GM23248 (cell line): ENCODE measurements around the gene PKHD1. TPM values are rescaled to one million over a fixed set of nuclear protein-coding genes. Genes with fewer than 3 reads are reported as not detected.

Experiments
- DNase-seq: peaks from one replicate; pipeline ENCODE4 v3.0.0-alpha.2; 2015
- H2AFZ ChIP-seq: fragments of 200-600 bp; sonication (generic); 2 replicates; pipeline ENCODE4 v1.6.1; 2016; ENCODE audit warnings: antibody characterized with exemption
- H3F3A ChIP-seq: fragments of 200-600 bp; sonication (generic); 2 replicates; pipeline ENCODE4 v1.6.1; 2016; ENCODE audit warnings: mild to moderate bottlenecking, antibody characterized with exemption, mixed run types; ENCODE audit not compliant: insufficient read depth
- H3K27ac ChIP-seq: fragments of 200-600 bp; sonication (generic); 2 replicates; pipeline ENCODE4 v1.5.1; 2016; ENCODE audit warnings: mild to moderate bottlenecking
- H3K27me3 ChIP-seq: fragments of 200-600 bp; sonication (generic); replicated peaks from 2 replicates; pipeline ENCODE4 v1.6.1; 2016; ENCODE audit warnings: mild to moderate bottlenecking; ENCODE audit not compliant: insufficient read depth
- H3K36me3 ChIP-seq: fragments of 200-600 bp; sonication (generic); 2 replicates; pipeline ENCODE4 v1.6.1; 2016; ENCODE audit warnings: low read depth, mild to moderate bottlenecking
- H3K4me1 ChIP-seq: fragments of 200-600 bp; sonication (generic); 2 replicates; pipeline ENCODE4 v1.6.1; 2016; ENCODE audit warnings: mild to moderate bottlenecking; ENCODE audit not compliant: insufficient read depth
- H3K4me2 ChIP-seq: fragments of 200-600 bp; sonication (generic); one replicate; pipeline ENCODE4 v1.6.1; 2016; ENCODE audit warnings: mild to moderate bottlenecking; ENCODE audit not compliant: unreplicated experiment
- H3K4me3 ChIP-seq: fragments of 200-600 bp; sonication (generic); 2 replicates; pipeline ENCODE4 v1.5.1; 2016; ENCODE audit warnings: mild to moderate bottlenecking
- H3K79me2 ChIP-seq: fragments of 200-600 bp; sonication (generic); 2 replicates; pipeline ENCODE4 v1.6.1; 2016; ENCODE audit warnings: mild to moderate bottlenecking; ENCODE audit not compliant: insufficient read depth
- H3K9ac ChIP-seq: fragments of 200-600 bp; sonication (generic); 2 replicates; pipeline ENCODE4 v1.6.1; 2016; ENCODE audit warnings: mild to moderate bottlenecking
- H3K9me2 ChIP-seq: fragments of 200-600 bp; sonication (generic); 2 replicates; pipeline ENCODE4 v1.6.1; 2016; ENCODE audit warnings: mixed run types, mild to moderate bottlenecking, moderate library complexity; ENCODE audit not compliant: insufficient read depth
- H3K9me3 ChIP-seq: fragments of 200-600 bp; sonication (generic); one replicate; pipeline ENCODE4 v1.6.1; 2017; ENCODE audit warnings: low read depth
- H4K20me1 ChIP-seq: fragments of 200-600 bp; sonication (generic); 2 replicates; pipeline ENCODE4 v1.6.0; 2016; ENCODE audit not compliant: insufficient read depth
- EZH2 ChIP-seq: fragments of 200-600 bp; sonication (generic); IDR thresholded peaks from 2 replicates; pipeline ENCODE4 v1.6.1; 2018; ENCODE audit warnings: antibody characterized with exemption, mild to moderate bottlenecking; ENCODE audit not compliant: insufficient read depth, poor library complexity, severe bottlenecking
- EZH2phosphoT487 ChIP-seq: fragments of 200-600 bp; sonication (generic); IDR thresholded peaks from 2 replicates; pipeline ENCODE4 v1.6.1; 2018; ENCODE audit warnings: antibody characterized with exemption, moderate library complexity, mild to moderate bottlenecking, low read depth; ENCODE audit not compliant: insufficient read depth
- WGBS, 2 experiments: methylation state at CpG; one replicate each; pipeline ENCODE4 v1.1.6; 2015 to 2017; ENCODE audit warnings: low lambda C conversion rate in 2 of 2, low coverage in 1 of 2; ENCODE audit errors: missing lambda C conversion rate in 2 of 2; 5-methylcytosine and 5-hydroxymethylcytosine counted together
- in situ Hi-C: fragments of 300-500 bp; cut with MboI; formaldehyde crosslinking; loops from 2 replicates; pipeline ENCODE4 v1.15.0; 2020
- polyA plus RNA-seq: library from polyadenylated mRNA; unstranded; fragments of >200 nt; fragmentation: Nextera tagmentation; extraction: Ambion mirVana; gene quantifications from 2 replicates; pipeline ENCODE4 v1.2.1, GENCODE V29; 2016
- total RNA-seq: library from RNA; depleted of rRNA; stranded (reverse); fragments of >200 nt; shearing (Covaris generic); gene quantifications from 2 replicates; pipeline ENCODE4 v1.2.3, GENCODE V29; 2014

The PKHD1 gene
- total and polyA plus RNA-seq, 2 experiments from 2014 or later = not detected

- Histone ChIP-seq H3K9ac (no peak overlapping the region), H3K27ac (no peak overlapping the region), H3K36me3 (no peaks in the 10 kb centered on the region), H4K20me1 (no peaks in the 10 kb centered on the region), H3F3A (no peaks in the 10 kb centered on the region), H3K9me3 (no peaks in the 10 kb centered on the region), H3K4me2 (no peak overlapping the region), H3K4me1 (no peaks in the 10 kb centered on the region), H3K4me3 (no peak overlapping the region), H3K9me2 (no peaks in the 10 kb centered on the region), H3K27me3 (no peaks in the 10 kb centered on the region), H2AFZ (no peak overlapping the region), H3K79me2 (no peaks in the 10 kb centered on the region)
- no peak for DNase-seq
- in situ Hi-C loops = no loop called here
- TF ChIP-seq EZH2phosphoT487 = no peak
- TF ChIP-seq EZH2 = no peak
- 6 to 12% methylated on average over 4 of the region's 4 CpGs for WGBS, 2 experiments
Observed at GRCh38 chr6:51901766-51902764, 185.3 kb downstream of the PKHD1 start.

DNA sequence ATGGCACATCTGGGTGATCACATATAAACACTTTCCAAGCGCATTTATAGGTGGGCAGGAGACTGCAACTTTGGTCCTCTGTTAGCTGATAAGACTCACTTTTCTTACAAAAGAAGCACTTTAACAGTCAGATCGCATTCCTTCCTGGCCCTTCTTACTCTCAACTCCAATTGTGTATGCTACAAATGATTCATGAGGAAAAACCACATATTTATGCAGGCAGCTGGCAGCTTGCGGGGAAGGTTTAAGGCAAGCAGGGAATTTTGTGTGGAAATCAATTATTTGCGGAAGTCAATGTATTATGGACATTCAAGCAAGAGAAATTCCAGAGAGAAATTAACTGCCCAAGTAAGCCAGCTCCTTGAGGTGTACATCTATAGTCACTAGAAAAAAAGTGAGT lies 194.0 kb downstream of the PKHD1 start:
- Histone ChIP-seq H3K27ac (no peak overlapping the region), H3K9me2 (no peaks in the 10 kb centered on the region), H3F3A (no peaks in the 10 kb centered on the region), H3K27me3 (no peaks in the 10 kb centered on the region), H2AFZ (no peak overlapping the region), H3K4me2 (no peak overlapping the region), H3K36me3 (no peaks in the 10 kb centered on the region), H3K4me1 (no peaks in the 10 kb centered on the region), H3K4me3 (no peak overlapping the region), H4K20me1 (no peaks in the 10 kb centered on the region), H3K79me2 (no peaks in the 10 kb centered on the region), H3K9ac (no peak overlapping the region), H3K9me3 (no peaks in the 10 kb centered on the region)
- no peak for DNase-seq
- WGBS, 2 experiments = 45 to 49% methylated on average over 4 of the region's 4 CpGs
- in situ Hi-C loops = no loop called here
- no peak for TF ChIP-seq EZH2phosphoT487
- TF ChIP-seq EZH2 = no peak

- Histone ChIP-seq H3K27ac (no peak overlapping the region), H3F3A (no peaks in the 10 kb centered on the region), H2AFZ (no peak overlapping the region), H4K20me1 (no peaks in the 10 kb centered on the region), H3K9me3 (no peaks in the 10 kb centered on the region), H3K36me3 (no peaks in the 10 kb centered on the region), H3K4me2 (no peak overlapping the region), H3K9ac (no peak overlapping the region), H3K4me3 (no peak overlapping the region), H3K4me1 (no peaks in the 10 kb centered on the region), H3K79me2 (no peaks in the 10 kb centered on the region), H3K27me3 (no peaks in the 10 kb centered on the region), H3K9me2 (no peaks in the 10 kb centered on the region)
- 19 to 37% methylated on average over 4 of the region's 4 CpGs for WGBS, 2 experiments
- TF ChIP-seq EZH2 (no peak), EZH2phosphoT487 (no peak)
- in situ Hi-C loops = no loop called here
- no peak for DNase-seq
Observed at GRCh38 chr6:51892750-51893149, 194.7 kb downstream of the PKHD1 start.

GRCh38 chr6:51892339-51892738 lies 195.1 kb downstream of the PKHD1 start:
- no peak for DNase-seq
- Histone ChIP-seq H3K27ac (no peak overlapping the region), H3K36me3 (no peaks in the 10 kb centered on the region), H3K4me2 (no peak overlapping the region), H3K9me2 (no peaks in the 10 kb centered on the region), H3K4me1 (no peaks in the 10 kb centered on the region), H3K27me3 (no peaks in the 10 kb centered on the region), H3K4me3 (no peak overlapping the region), H4K20me1 (no peaks in the 10 kb centered on the region), H3K79me2 (no peaks in the 10 kb centered on the region), H2AFZ (no peak overlapping the region), H3F3A (no peaks in the 10 kb centered on the region), H3K9ac (no peak overlapping the region), H3K9me3 (no peaks in the 10 kb centered on the region)
- WGBS, 2 experiments = 16 to 22% methylated on average over 3 of the region's 3 CpGs
- in situ Hi-C loops = no loop called here
- TF ChIP-seq EZH2 (no peak), EZH2phosphoT487 (no peak)
